A549 (cell line): Measurements from ENCODE around the gene IGSF3.

Experiments
- CBX2 ChIP-seq: fragments of 200-600 bp; sonication (generic); IDR thresholded peaks from 2 replicates; pipeline ENCODE4 v1.6.1; 2016; ENCODE audit warnings: low read depth, mild to moderate bottlenecking, borderline replicate concordance
- CBX8 ChIP-seq: fragments of 200-600 bp; sonication (generic); IDR thresholded peaks from 2 replicates; pipeline ENCODE4 v1.6.1; 2016
- CEBPB ChIP-seq, 2 experiments: fragments of >200 bp in 1 of 2; sonication (Bioruptor Twin) in 1 of 2; formaldehyde crosslinking in 1 of 2; IDR thresholded peaks; 2 replicates each; pipeline ENCODE4 v1.6.1; 2012 to 2016
- E2F6 ChIP-seq: IDR thresholded peaks from 2 replicates; pipeline ENCODE4 v1.6.1; 2012; ENCODE audit warnings: low read depth, borderline replicate concordance
- FOSL2 ChIP-seq, 2 experiments: fragments of 450-650 bp in 1 of 2; fragments of >200 bp in 1 of 2; sonication (Bioruptor Twin) in 1 of 2; formaldehyde crosslinking; IDR thresholded peaks; 2 replicates each; pipeline versions ENCODE4 v1.5.0 to v1.6.1; 2016 to 2020; ENCODE audit warnings: mild to moderate bottlenecking in 1 of 2, moderate library complexity in 1 of 2
- JUN ChIP-seq, 2 experiments: fragments of >200 bp; sonication (Bioruptor Twin); formaldehyde crosslinking; IDR thresholded peaks; 2 replicates in 1 of 2; 3 replicates in 1 of 2; pipeline ENCODE4 v1.6.1; 2016 to 2017
- PBX3 ChIP-seq: IDR thresholded peaks from 2 replicates; pipeline ENCODE4 v1.6.1; 2012
- RAD21 ChIP-seq, 2 experiments: fragments of >200 bp in 1 of 2; sonication (Bioruptor Twin) in 1 of 2; formaldehyde crosslinking in 1 of 2; IDR thresholded peaks in 1 of 2; conservative IDR thresholded peaks in 1 of 2; 2 replicates in 1 of 2; 3 replicates in 1 of 2; pipeline ENCODE4 v1.6.1; 2012 to 2018; ENCODE audit warnings: inconsistent platforms in 1 of 2
- TF ChIP-seq, protein P1 (sequence below): IDR thresholded peaks from 2 replicates; pipeline ENCODE4 v1.6.1; 2012
- TF ChIP-seq, protein P2 (sequence below): fragments of >200 bp; sonication (Bioruptor Twin); formaldehyde crosslinking; IDR thresholded peaks from 3 replicates; pipeline ENCODE4 v1.5.1; 2016

GRCh38 chr1:116585886-116586285 is 81.6 kb downstream of the IGSF3 start:
- TF ChIP-seq PBX3 (no peak), E2F6 (no peak), FOSL2 (IDR thresholded peaks at IDR 0.05) (no peak), FOSL2 (CRISPR knock-in tag; IDR thresholded peaks at IDR 0.05) (no peak), CBX8 (no peak), CEBPB (IDR thresholded peaks at IDR 0.05) (no peak), JUN (IDR thresholded peaks at IDR 0.05) (no peak), RAD21 (conservative IDR thresholded peaks at IDR 0.05 in 1 of 2, IDR thresholded peaks at IDR 0.05 in 1 of 2) (no peak), CBX2 (no peak)
- TF ChIP-seq, protein P1, sequence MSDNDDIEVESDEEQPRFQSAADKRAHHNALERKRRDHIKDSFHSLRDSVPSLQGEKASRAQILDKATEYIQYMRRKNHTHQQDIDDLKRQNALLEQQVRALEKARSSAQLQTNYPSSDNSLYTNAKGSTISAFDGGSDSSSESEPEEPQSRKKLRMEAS: no peak
- TF ChIP-seq, protein P2, sequence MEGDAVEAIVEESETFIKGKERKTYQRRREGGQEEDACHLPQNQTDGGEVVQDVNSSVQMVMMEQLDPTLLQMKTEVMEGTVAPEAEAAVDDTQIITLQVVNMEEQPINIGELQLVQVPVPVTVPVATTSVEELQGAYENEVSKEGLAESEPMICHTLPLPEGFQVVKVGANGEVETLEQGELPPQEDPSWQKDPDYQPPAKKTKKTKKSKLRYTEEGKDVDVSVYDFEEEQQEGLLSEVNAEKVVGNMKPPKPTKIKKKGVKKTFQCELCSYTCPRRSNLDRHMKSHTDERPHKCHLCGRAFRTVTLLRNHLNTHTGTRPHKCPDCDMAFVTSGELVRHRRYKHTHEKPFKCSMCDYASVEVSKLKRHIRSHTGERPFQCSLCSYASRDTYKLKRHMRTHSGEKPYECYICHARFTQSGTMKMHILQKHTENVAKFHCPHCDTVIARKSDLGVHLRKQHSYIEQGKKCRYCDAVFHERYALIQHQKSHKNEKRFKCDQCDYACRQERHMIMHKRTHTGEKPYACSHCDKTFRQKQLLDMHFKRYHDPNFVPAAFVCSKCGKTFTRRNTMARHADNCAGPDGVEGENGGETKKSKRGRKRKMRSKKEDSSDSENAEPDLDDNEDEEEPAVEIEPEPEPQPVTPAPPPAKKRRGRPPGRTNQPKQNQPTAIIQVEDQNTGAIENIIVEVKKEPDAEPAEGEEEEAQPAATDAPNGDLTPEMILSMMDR: no peak
